SK-N-SH (cell line): ENCODE measurements around the gene COQ8B. TPM values are rescaled to one million over a fixed set of nuclear protein-coding genes. Genes with fewer than 3 reads are reported as not detected.
"Not testable (repeated sequence)": the region's sequence is repeated elsewhere in the genome, so short reads cannot be mapped to it uniquely, and the experiment has no call there.

ENCODE experiments used
- CTCF ChIA-PET: fragments of 300-600, 350-600 bp; formaldehyde crosslinking; extraction: SDS; loops from one replicate; lab custom pipeline; 2021; lab: Yijun Ruan, JAX
- POLR2A ChIA-PET: fragments of 350-600 bp; sonication (Branson Sonifier 250); formaldehyde crosslinking; extraction: SDS; loops from one replicate; lab custom pipeline; 2020; ENCODE audit warnings: antibody characterized with exemption, inconsistent platforms; lab: Yijun Ruan, JAX
- DNase-seq: peaks from one replicate; pipeline ENCODE4 v3.0.0; 2012
- H2AFZ ChIP-seq: fragments of 200-600 bp; sonication (generic); 2 replicates; pipeline ENCODE4 v1.8.1; 2016; ENCODE audit warnings: antibody characterized with exemption, mild to moderate bottlenecking, low read depth
- H3F3A ChIP-seq: fragments of 200-600 bp; sonication (generic); replicated peaks from 2 replicates; pipeline ENCODE3; 2016; ENCODE audit warnings: antibody characterized with exemption, mild to moderate bottlenecking; ENCODE audit not compliant: insufficient read depth
- H3K27ac ChIP-seq, 2 experiments: fragments of 200-500 bp in 1 of 2; fragments of 200-600 bp in 1 of 2; sonication (Bioruptor generic) in 1 of 2; sonication (generic), shearing (Covaris generic) in 1 of 2; 2 replicates each; pipeline versions ENCODE4 v1.5.1 to v1.6.1; 2014 to 2016; ENCODE audit warnings: low read depth in 2 of 2, inconsistent platforms in 1 of 2, low read length in 1 of 2, mild to moderate bottlenecking in 1 of 2, mixed read lengths in 1 of 2
- H3K27me3 ChIP-seq: fragments of 200-600 bp; sonication (generic), shearing (Covaris generic); 2 replicates; pipeline ENCODE4 v1.6.1; 2016; ENCODE audit warnings: mixed run types; ENCODE audit not compliant: insufficient read depth
- H3K36me3 ChIP-seq, 2 experiments: fragments of 200-500 bp in 1 of 2; fragments of 200-600 bp in 1 of 2; sonication (Bioruptor generic) in 1 of 2; sonication (generic) in 1 of 2; replicated peaks in 1 of 2; 2 replicates each; pipeline versions ENCODE3 to v1.5.1; 2014 to 2016; ENCODE audit warnings: low read length in 1 of 2, mild to moderate bottlenecking in 1 of 2; ENCODE audit not compliant: insufficient read depth in 2 of 2, control insufficient read depth in 1 of 2
- H3K4me1 ChIP-seq, 2 experiments: fragments of 200-500 bp in 1 of 2; fragments of 200-600 bp in 1 of 2; sonication (Bioruptor generic) in 1 of 2; sonication (generic), shearing (Covaris generic) in 1 of 2; 2 replicates each; pipeline versions ENCODE4 v1.5.1 to v1.6.1; 2014 to 2016; ENCODE audit warnings: low read depth in 1 of 2, low read length in 1 of 2, mixed run types in 1 of 2; ENCODE audit not compliant: insufficient read depth in 2 of 2, control insufficient read depth in 1 of 2
- H3K4me2 ChIP-seq: fragments of 200-600 bp; sonication (generic), shearing (Covaris generic); 2 replicates; pipeline ENCODE4 v1.6.1; 2017; ENCODE audit warnings: mixed run types
- H3K4me3 ChIP-seq, 2 experiments: fragments of 200-500 bp in 1 of 2; fragments of 200-600 bp in 1 of 2; sonication (Bioruptor generic) in 1 of 2; sonication (generic), shearing (Covaris generic) in 1 of 2; 2 replicates each; pipeline versions ENCODE4 v1.5.1 to v1.8.1; 2014 to 2016; ENCODE audit warnings: low read depth in 2 of 2, inconsistent platforms in 1 of 2, low read length in 1 of 2, mild to moderate bottlenecking in 1 of 2, mixed read lengths in 1 of 2, moderate library complexity in 1 of 2
- H3K79me2 ChIP-seq: fragments of 200-600 bp; sonication (generic); 2 replicates; pipeline ENCODE4 v1.8.1; 2017; ENCODE audit warnings: mild to moderate bottlenecking; ENCODE audit not compliant: insufficient read depth
- H3K9ac ChIP-seq: fragments of 200-600 bp; sonication (generic); 2 replicates; pipeline ENCODE4 v1.6.1; 2017; ENCODE audit warnings: mixed run types
- H3K9me2 ChIP-seq: fragments of 200-600 bp; sonication (generic); 2 replicates; pipeline ENCODE4 v1.6.1; 2017; ENCODE audit warnings: mixed run types
- H3K9me3 ChIP-seq: fragments of 200-600 bp; sonication (generic); 2 replicates; pipeline ENCODE4 v1.6.1; 2017; ENCODE audit warnings: mixed run types, mild to moderate bottlenecking, moderate library complexity
- H4K20me1 ChIP-seq: fragments of 200-600 bp; sonication (generic); 2 replicates; pipeline ENCODE4 v1.6.1; 2017; ENCODE audit warnings: mild to moderate bottlenecking, mixed run types; ENCODE audit not compliant: insufficient read depth
- CHD2 ChIP-seq: fragments of 150-350 bp; IDR thresholded peaks from 2 replicates; pipeline ENCODE4 v1.6.1; 2018; ENCODE audit warnings: low read length; ENCODE audit not compliant: partially characterized antibody
- FOSL2 ChIP-seq: IDR thresholded peaks from 2 replicates; pipeline ENCODE4 v1.4.0; 2012; ENCODE audit warnings: low read depth, mild to moderate bottlenecking, moderate library complexity, borderline replicate concordance
- MXI1 ChIP-seq: IDR thresholded peaks from 2 replicates; pipeline ENCODE4 v1.6.1; 2012; ENCODE audit warnings: mild to moderate bottlenecking, low read depth, low read length, improper control_type of control experiment
- NFIC ChIP-seq: IDR thresholded peaks from 2 replicates; pipeline ENCODE4 v1.4.0; 2012; ENCODE audit warnings: borderline replicate concordance
- RCOR1 ChIP-seq: fragments of 150-350 bp; IDR thresholded peaks from 2 replicates; pipeline ENCODE4 v1.6.1; 2017; ENCODE audit warnings: antibody characterized with exemption, low read length
- RFX5 ChIP-seq: IDR thresholded peaks from 2 replicates; pipeline ENCODE4 v1.6.1; 2012; ENCODE audit warnings: mild to moderate bottlenecking, improper control_type of control experiment, low read length
- SIN3A ChIP-seq: IDR thresholded peaks from 2 replicates; pipeline ENCODE4 v1.6.1; 2012; ENCODE audit warnings: low read depth, mild to moderate bottlenecking, low read length, moderate library complexity, borderline replicate concordance
- TCF12 ChIP-seq: IDR thresholded peaks from 2 replicates; pipeline ENCODE4 v1.4.0; 2012
- TEAD4 ChIP-seq: IDR thresholded peaks from 2 replicates; pipeline ENCODE4 v1.4.0; 2012; ENCODE audit warnings: mild to moderate bottlenecking, borderline replicate concordance; ENCODE audit not compliant: insufficient read depth
- WGBS: methylation state at CpG from one replicate; pipeline ENCODE4 v1.1.6; 2017; ENCODE audit warnings: low lambda C conversion rate; 5-methylcytosine and 5-hydroxymethylcytosine counted together
- polyA plus RNA-seq, 3 experiments: library from polyadenylated mRNA; depleted of rRNA; stranded (reverse); fragments of >200 nt; gene quantifications; 2 replicates each; pipeline ENCODE4 v1.2.3, GENCODE V29; 2012
- TF ChIP-seq, protein P1 (sequence below): IDR thresholded peaks from 2 replicates; pipeline ENCODE4 v1.4.0; 2012; ENCODE audit warnings: low read depth, borderline replicate concordance
- TF ChIP-seq, protein P2 (sequence below): IDR thresholded peaks from 2 replicates; pipeline ENCODE4 v1.4.0; 2012; ENCODE audit warnings: low read depth, borderline replicate concordance
- TF ChIP-seq, protein P3 (sequence below): IDR thresholded peaks from 2 replicates; pipeline ENCODE4 v1.6.1; 2012; ENCODE audit warnings: mild to moderate bottlenecking, low read depth, low read length, moderate library complexity

Gene COQ8B
- polyA plus RNA-seq, 1 of the 3 experiments (the other 2 are of a cell fraction), result 43.8 TPM

DNA sequence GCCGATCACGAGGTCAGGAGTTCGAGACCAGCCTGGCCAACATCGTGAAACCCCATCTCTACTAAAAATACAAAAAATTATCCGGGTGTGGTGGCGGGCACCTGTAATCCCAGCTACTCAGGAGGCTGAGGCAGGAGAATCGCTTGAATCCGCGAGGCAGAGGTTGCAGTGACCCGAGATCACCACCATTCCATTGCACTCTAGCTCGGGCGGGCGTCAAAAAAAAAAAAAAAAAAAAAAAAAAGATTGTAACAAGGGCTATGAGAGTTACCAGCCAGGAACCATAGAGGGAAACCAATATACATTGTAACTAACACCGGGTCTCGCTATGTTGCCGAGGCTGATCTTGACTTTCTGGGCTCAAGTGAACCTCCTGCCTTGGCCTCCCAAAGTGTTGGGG is 15.6 kb upstream of the COQ8B start:
- H4K20me1 ChIP-seq, DNase-seq, POLR2A ChIA-PET, H3K9me2 ChIP-seq, H3K79me2 ChIP-seq, H3K9ac ChIP-seq, CTCF ChIA-PET, H3K4me3 ChIP-seq, H3K27ac ChIP-seq, H3K4me1 ChIP-seq, H3F3A ChIP-seq, H3K27me3 ChIP-seq, H3K4me2 ChIP-seq, H3K9me3 ChIP-seq, H2AFZ ChIP-seq: not testable (repeated sequence)
- 96% methylated on average over 16 of the region's 16 CpGs for WGBS
- H3K36me3 ChIP-seq, result peaks cover 28 to 39% of the 10 kb centered on the region in 2 experiments

DNA sequence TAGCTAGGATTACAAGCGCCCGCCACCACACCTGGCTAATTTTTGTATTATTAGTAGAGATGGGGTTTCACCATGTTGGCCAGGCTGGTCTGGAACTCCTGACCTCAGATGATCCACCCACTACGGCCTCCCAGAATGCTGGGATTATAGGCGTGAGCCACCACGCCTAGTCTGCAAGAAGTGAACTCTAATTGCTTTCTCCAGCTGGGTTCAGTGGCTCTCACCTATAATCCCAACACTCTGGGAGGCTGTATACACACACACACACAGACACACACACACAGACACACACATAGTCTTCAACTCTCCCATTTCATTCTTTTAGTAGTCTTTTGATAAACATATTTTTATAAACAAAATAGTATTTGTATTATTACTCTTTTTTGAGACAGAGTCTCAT is 13.4 kb upstream of the COQ8B start:
- H3K4me2 ChIP-seq, H3K27ac ChIP-seq, H4K20me1 ChIP-seq, H3F3A ChIP-seq, H3K27me3 ChIP-seq, H3K9ac ChIP-seq, DNase-seq, H3K79me2 ChIP-seq, H3K9me3 ChIP-seq, H3K9me2 ChIP-seq, H3K4me3 ChIP-seq, H2AFZ ChIP-seq, H3K4me1 ChIP-seq: not testable (repeated sequence)
- peaks cover 21 to 49% of the 10 kb centered on the region in 2 experiments for H3K36me3 ChIP-seq
- POLR2A ChIA-PET, result interaction anchor here (1.3 kb wide), 1 partner anchor 11 kb away, joined by 3 read pairs; no protein-coding TSS in a partner anchor
- CTCF ChIA-PET, result interaction anchor here (0.6 to 1.2 kb wide), 2 partner anchors 26 to 95 kb away, joined by 3 to 4 read pairs; no protein-coding TSS in a partner anchor
- 97% methylated on average over 5 of the region's 5 CpGs for WGBS

DNA sequence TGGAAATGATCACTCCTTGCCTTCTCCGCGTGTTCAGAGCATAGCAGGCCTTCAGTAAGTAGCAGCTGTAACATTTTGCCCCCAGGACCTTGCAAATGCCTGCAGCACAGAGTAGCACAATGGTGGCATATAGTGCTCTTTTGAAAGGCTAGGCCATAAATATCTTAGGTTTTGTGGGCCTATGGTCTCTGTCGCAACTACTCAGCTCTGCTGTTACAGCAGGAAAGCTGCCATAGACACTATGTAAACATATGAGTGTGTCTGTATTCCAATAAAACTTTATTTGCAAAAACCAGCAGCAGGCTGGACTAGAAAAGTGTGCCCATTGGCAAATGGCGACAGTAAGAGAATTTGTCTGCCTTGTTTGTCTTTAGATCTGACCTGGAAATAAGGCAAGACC is 9.6 kb upstream of the COQ8B start:
- CTCF ChIA-PET, result interaction anchor here (1.4 to 1.6 kb wide), 2 partner anchors 8 to 63 kb away, joined by 3 to 4 read pairs; no protein-coding TSS in a partner anchor
- WGBS, result 94% methylated on average over 4 of the region's 4 CpGs
- Histone ChIP-seq H3K4me1 (no peaks in the 10 kb centered on the region), H3K4me3 (no peak overlapping the region), H3K9me2 (no peaks in the 10 kb centered on the region), H3K27me3 (no peaks in the 10 kb centered on the region), H3K4me2 (no peak overlapping the region), H3K9ac (no peak overlapping the region), H2AFZ (no peak overlapping the region), H3K27ac (no peak overlapping the region), H3F3A (no peaks in the 10 kb centered on the region), H3K36me3 (peaks cover 6 to 46% of the 10 kb centered on the region in 2 experiments), H4K20me1 (0 out of 2 replicates have a peak, but pooled peaks cover 7% of the 10 kb centered on the region), H3K9me3 (no peaks in the 10 kb centered on the region), H3K79me2 (peaks cover 38% of the 10 kb centered on the region)
- DNase-seq, result no peak
- POLR2A ChIA-PET, result interaction anchor here (0.9 kb wide), 1 partner anchor 10 kb away, joined by 4 read pairs; the partner anchor contains the start of genes COQ8B and ITPKC
- TF ChIP-seq, protein P1, sequence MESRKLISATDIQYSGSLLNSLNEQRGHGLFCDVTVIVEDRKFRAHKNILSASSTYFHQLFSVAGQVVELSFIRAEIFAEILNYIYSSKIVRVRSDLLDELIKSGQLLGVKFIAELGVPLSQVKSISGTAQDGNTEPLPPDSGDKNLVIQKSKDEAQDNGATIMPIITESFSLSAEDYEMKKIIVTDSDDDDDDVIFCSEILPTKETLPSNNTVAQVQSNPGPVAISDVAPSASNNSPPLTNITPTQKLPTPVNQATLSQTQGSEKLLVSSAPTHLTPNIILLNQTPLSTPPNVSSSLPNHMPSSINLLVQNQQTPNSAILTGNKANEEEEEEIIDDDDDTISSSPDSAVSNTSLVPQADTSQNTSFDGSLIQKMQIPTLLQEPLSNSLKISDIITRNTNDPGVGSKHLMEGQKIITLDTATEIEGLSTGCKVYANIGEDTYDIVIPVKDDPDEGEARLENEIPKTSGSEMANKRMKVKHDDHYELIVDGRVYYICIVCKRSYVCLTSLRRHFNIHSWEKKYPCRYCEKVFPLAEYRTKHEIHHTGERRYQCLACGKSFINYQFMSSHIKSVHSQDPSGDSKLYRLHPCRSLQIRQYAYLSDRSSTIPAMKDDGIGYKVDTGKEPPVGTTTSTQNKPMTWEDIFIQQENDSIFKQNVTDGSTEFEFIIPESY, result no peak
- TF ChIP-seq, protein P2, sequence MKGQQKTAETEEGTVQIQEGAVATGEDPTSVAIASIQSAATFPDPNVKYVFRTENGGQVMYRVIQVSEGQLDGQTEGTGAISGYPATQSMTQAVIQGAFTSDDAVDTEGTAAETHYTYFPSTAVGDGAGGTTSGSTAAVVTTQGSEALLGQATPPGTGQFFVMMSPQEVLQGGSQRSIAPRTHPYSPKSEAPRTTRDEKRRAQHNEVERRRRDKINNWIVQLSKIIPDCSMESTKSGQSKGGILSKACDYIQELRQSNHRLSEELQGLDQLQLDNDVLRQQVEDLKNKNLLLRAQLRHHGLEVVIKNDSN, result no peak
- no peak for TF ChIP-seq CHD2
- TF ChIP-seq NFIC, result no peak
- no peak for TF ChIP-seq RFX5
- TF ChIP-seq TCF12, result no peak
- TF ChIP-seq SIN3A, result no peak
- TF ChIP-seq TEAD4, result no peak
- TF ChIP-seq FOSL2, result no peak
- TF ChIP-seq, protein P3, sequence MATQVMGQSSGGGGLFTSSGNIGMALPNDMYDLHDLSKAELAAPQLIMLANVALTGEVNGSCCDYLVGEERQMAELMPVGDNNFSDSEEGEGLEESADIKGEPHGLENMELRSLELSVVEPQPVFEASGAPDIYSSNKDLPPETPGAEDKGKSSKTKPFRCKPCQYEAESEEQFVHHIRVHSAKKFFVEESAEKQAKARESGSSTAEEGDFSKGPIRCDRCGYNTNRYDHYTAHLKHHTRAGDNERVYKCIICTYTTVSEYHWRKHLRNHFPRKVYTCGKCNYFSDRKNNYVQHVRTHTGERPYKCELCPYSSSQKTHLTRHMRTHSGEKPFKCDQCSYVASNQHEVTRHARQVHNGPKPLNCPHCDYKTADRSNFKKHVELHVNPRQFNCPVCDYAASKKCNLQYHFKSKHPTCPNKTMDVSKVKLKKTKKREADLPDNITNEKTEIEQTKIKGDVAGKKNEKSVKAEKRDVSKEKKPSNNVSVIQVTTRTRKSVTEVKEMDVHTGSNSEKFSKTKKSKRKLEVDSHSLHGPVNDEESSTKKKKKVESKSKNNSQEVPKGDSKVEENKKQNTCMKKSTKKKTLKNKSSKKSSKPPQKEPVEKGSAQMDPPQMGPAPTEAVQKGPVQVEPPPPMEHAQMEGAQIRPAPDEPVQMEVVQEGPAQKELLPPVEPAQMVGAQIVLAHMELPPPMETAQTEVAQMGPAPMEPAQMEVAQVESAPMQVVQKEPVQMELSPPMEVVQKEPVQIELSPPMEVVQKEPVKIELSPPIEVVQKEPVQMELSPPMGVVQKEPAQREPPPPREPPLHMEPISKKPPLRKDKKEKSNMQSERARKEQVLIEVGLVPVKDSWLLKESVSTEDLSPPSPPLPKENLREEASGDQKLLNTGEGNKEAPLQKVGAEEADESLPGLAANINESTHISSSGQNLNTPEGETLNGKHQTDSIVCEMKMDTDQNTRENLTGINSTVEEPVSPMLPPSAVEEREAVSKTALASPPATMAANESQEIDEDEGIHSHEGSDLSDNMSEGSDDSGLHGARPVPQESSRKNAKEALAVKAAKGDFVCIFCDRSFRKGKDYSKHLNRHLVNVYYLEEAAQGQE, result no peak
- TF ChIP-seq MXI1, result no peak
- TF ChIP-seq RCOR1, result no peak
